ENCODE results near the gene PKN1. TPM values are rescaled to one million over a fixed set of nuclear protein-coding genes. Genes with fewer than 3 reads are reported as not detected.

Gene PKN1
- total and polyA plus RNA-seq, 7 experiments from 2014 or later, result 47.2 to 211 (median 198) TPM

- Histone ChIP-seq H3K4me3 (ENCODE audit: low read length) (peak overlapping the region; percentile 11), H3K27me3 (ENCODE audit: control insufficient read depth in 2 of 2, insufficient read depth in 2 of 2, low read length in 2 of 2) (no peaks in the 10 kb centered on the region), H3K9me3 (ENCODE audit: control insufficient read depth in 2 of 3, low read length in 3 of 3) (no peaks in the 10 kb centered on the region), H3K27ac (ENCODE audit: low read depth, low read length) (peak overlapping the region; percentile 97), H3K36me3 (ENCODE audit: control insufficient read depth in 2 of 3, insufficient read depth in 3 of 3, low read length in 3 of 3) (peaks cover 15 to 36% (median 19%) of the 10 kb centered on the region in 3 experiments), H3K4me1 (ENCODE audit: control insufficient read depth in 2 of 2, insufficient read depth in 2 of 2, low read length in 2 of 2) (peaks cover 70 to 76% of the 10 kb centered on the region in 2 donors)
- ATAC-seq (no peak), DNase-seq (no peak)
- H3K4me3 Mint-ChIP-seq, result peak overlapping the region; percentile 29 to 99 (median 94)
- H3K27me3 Mint-ChIP-seq, result peaks cover 0 to 2% (median 0%) of the 10 kb centered on the region in 5 donors
- H3K9me3 Mint-ChIP-seq, result peaks cover 0 to 19% (median 0%) of the 10 kb centered on the region in 11 donors
- H3K27ac Mint-ChIP-seq, result peak overlapping the region; percentile 92 to 100 (median 98)
- ChIA-PET CTCF (interaction anchor here (0.5 to 10.7 kb wide), 3 partner anchors 10 to 55 kb away, joined by 3 to 73 read pairs (median 4); no protein-coding TSS in a partner anchor), POLR2A (interaction anchor here (1.3 to 34.0 kb wide), 4 partner anchors 11 to 383 kb away, joined by 4 to 1101 read pairs (median 553); partner anchors contain the start of genes ASF1B, DNAJB1, GIPC1 and TECR)
- intact Hi-C loops (cut with micrococcal nuclease), result loop anchor here (2.0 to 5.0 kb wide), 4 partner anchors 142 to 1367 kb away; partner anchors contain the start of genes IER2 (in 2 of the 2), STX10 (in 2 of the 2) and RFX1 (in 1 of the 2)
- H3K36me3 Mint-ChIP-seq, result peaks cover 13 to 34% (median 27%) of the 10 kb centered on the region in 5 donors
- H3K4me1 Mint-ChIP-seq, result peaks cover 42 to 81% (median 70%) of the 10 kb centered on the region in 7 donors
Measured at GRCh38 chr19:14519245-14519859, 86.2 kb downstream of the PKN1 start.

DNA sequence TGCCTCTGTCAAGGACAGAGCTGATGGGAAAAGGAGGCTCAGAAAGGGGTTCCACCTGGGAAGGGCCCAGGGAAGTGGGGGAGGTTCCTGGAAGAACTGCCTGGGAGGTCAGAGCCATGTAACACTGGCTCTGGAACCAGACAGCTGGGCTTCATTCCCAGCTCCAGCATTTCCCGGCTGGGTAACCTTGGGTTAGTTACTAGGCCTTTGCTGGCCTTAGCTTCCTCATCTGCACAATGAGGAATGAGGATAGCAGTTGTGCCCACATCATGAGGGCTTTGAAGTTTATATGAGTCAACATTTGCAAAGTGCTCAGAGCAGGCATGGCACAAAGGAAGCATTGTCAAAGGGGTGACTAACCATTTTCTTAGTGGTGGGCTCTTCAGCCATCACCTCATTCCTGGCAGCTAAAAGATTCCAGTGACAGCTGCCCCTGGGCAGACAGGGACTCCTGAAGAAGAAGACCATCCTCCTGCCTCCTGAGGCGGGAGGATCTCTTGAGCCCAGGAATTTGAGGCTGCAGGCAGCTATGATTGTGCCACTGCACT is 86.8 kb downstream of the PKN1 start:
- Mint-ChIP-seq H3K4me1 (peaks cover 37 to 76% (median 65%) of the 10 kb centered on the region in 7 donors), H3K27me3 (peaks cover 0 to 2% (median 0%) of the 10 kb centered on the region in 5 donors), H3K9me3 (peaks cover 0 to 19% (median 0%) of the 10 kb centered on the region in 11 donors), H3K27ac (peak overlapping the region; percentile 92 to 100 (median 98)), H3K4me3 (peak overlapping the region; percentile 25 to 99 (median 90)), H3K36me3 (peaks cover 13 to 28% (median 21%) of the 10 kb centered on the region in 5 donors)
- intact Hi-C loops (cut with micrococcal nuclease), result loop anchor here (2.0 to 10.0 kb wide), 7 partner anchors 143 to 1805 kb away; partner anchors contain the start of genes IER2 (in 2 of the 2), STX10 (in 2 of the 2), KLF2 (in 1 of the 2) and RFX1 (in 1 of the 2)
- no peaks in the 10 kb centered on the region for H3K27me3 ChIP-seq (ENCODE audit: control insufficient read depth in 2 of 2, insufficient read depth in 2 of 2, low read length in 2 of 2)
- peak overlapping the region; percentile 97 for H3K27ac ChIP-seq (ENCODE audit: low read depth, low read length)
- peaks cover 14 to 30% (median 15%) of the 10 kb centered on the region in 3 experiments for H3K36me3 ChIP-seq (ENCODE audit: control insufficient read depth in 2 of 3, insufficient read depth in 3 of 3, low read length in 3 of 3)
- peaks cover 72 to 76% of the 10 kb centered on the region in 2 donors for H3K4me1 ChIP-seq (ENCODE audit: control insufficient read depth in 2 of 2, insufficient read depth in 2 of 2, low read length in 2 of 2)
- peak overlapping the region; percentile 11 for H3K4me3 ChIP-seq (ENCODE audit: low read length)
- no peaks in the 10 kb centered on the region for H3K9me3 ChIP-seq (ENCODE audit: control insufficient read depth in 2 of 3, low read length in 3 of 3)
- DNase-seq (peak in 1 of 9 donors; percentile 25), ATAC-seq (no peak)
- ChIA-PET CTCF (interaction anchor here (0.5 to 10.7 kb wide), 2 partner anchors 9 to 14 kb away, joined by 4 to 73 read pairs; no protein-coding TSS in a partner anchor), POLR2A (interaction anchor here (1.5 to 34.0 kb wide), 3 partner anchors 12 to 32 kb away, joined by 5 to 1101 read pairs (median 1101); partner anchors contain the start of genes DNAJB1, GIPC1 and TECR)

DNA sequence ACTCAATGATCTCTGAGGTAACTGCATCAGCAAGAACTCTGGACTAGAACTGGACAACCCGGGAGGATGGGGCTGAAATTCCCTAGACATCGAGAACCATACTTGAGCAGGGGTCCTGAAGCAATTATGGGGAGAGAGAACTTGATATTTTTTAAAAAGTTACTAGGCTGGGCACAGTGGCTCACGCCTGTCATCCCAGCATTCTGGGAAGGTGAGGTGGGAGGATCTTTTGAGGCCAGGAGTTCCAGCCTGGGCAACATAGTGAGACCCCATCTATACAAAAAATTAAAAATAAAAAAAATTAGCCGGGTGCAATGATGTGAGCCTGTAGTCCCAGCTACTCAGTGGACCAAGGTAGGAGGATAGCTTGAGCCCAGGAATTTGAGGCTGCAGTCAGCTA is 87.4 kb downstream of the PKN1 start:
- CTCF ChIA-PET, result interaction anchor here (10.7 kb wide), 1 partner anchor 14 kb away, joined by 73 read pairs; no protein-coding TSS in a partner anchor
- Mint-ChIP-seq H3K27ac (peak overlapping the region; percentile 92 to 100 (median 98)), H3K36me3 (peaks cover 8 to 22% (median 15%) of the 10 kb centered on the region in 5 donors), H3K9me3 (peaks cover 0 to 19% (median 0%) of the 10 kb centered on the region in 11 donors), H3K4me1 (peaks cover 31 to 76% (median 61%) of the 10 kb centered on the region in 7 donors), H3K4me3 (peak overlapping the region in 7 of 10 donors; percentile 20 to 99 (median 56)), H3K27me3 (peaks cover 0 to 2% (median 0%) of the 10 kb centered on the region in 5 donors)
- no peaks in the 10 kb centered on the region for H3K27me3 ChIP-seq (ENCODE audit: control insufficient read depth in 2 of 2, insufficient read depth in 2 of 2, low read length in 2 of 2)
- peaks cover 66 to 70% of the 10 kb centered on the region in 2 donors for H3K4me1 ChIP-seq (ENCODE audit: control insufficient read depth in 2 of 2, insufficient read depth in 2 of 2, low read length in 2 of 2)
- H3K9me3 ChIP-seq (ENCODE audit: control insufficient read depth in 2 of 3, low read length in 3 of 3), result no peaks in the 10 kb centered on the region
- POLR2A ChIA-PET, result interaction anchor here (0.6 to 34.0 kb wide), 7 partner anchors 11 to 1794 kb away, joined by 3 to 1101 read pairs (median 5); partner anchors contain the start of genes DNAJB1, GIPC1 and TECR
- peaks cover 8 to 24% (median 10%) of the 10 kb centered on the region in 3 experiments for H3K36me3 ChIP-seq (ENCODE audit: control insufficient read depth in 2 of 3, insufficient read depth in 3 of 3, low read length in 3 of 3)
- DNase-seq (no peak), ATAC-seq (no peak)
- no peak overlapping the region for H3K4me3 ChIP-seq (ENCODE audit: low read length)
- intact Hi-C loops (cut with micrococcal nuclease), result loop anchor here (10.0 kb wide), 3 partner anchors 676 to 1804 kb away; partner anchors contain the start of genes KLF2 (in 1 of the 2) and TPM4 (in 1 of the 2)
- peak overlapping the region; percentile 97 for H3K27ac ChIP-seq (ENCODE audit: low read depth, low read length)

Other genes with a start within 250 kb of the PKN1 start
- gene ADGRL1, start 227.1 kb upstream of the PKN1 start, total RNA-seq, result 10 to 100 TPM; 12.4 to 39.4 (median 37.8) TPM
- 1 to 10 TPM in 1 of 2 donors, under 1 TPM in 1; 0.72 to 3.0 TPM for gene ADGRL1, start 227.1 kb upstream of the PKN1 start, polyA plus RNA-seq
- gene ADGRE5, start 51.9 kb upstream of the PKN1 start, total RNA-seq, result 1,000 to 10,000 TPM in 1 of 5 experiments, 100 to 1,000 TPM in 4; 128 to 1,529 (median 215) TPM
- 100 to 1,000 TPM; 122 to 214 TPM for gene ADGRE5, start 51.9 kb upstream of the PKN1 start, polyA plus RNA-seq
- 100 to 1,000 TPM; 135 to 288 (median 215) TPM for gene DDX39A, start 14.0 kb upstream of the PKN1 start, total RNA-seq
- gene DDX39A, start 14.0 kb upstream of the PKN1 start, polyA plus RNA-seq, result 100 to 1,000 TPM in 1 of 2 donors, 10 to 100 TPM in 1; 98.6 to 134 TPM
- under 1 TPM in 1 of 5 experiments, not detected in 4; 0.46 TPM for gene PTGER1, start 42.0 kb downstream of the PKN1 start, total RNA-seq
- gene PTGER1, start 42.0 kb downstream of the PKN1 start, polyA plus RNA-seq, result not detected
- gene GIPC1, start 62.8 kb downstream of the PKN1 start, total RNA-seq, result 10 to 100 TPM; 21.3 to 45.4 (median 24.7) TPM
- 10 to 100 TPM; 34.0 to 46.1 TPM for gene GIPC1, start 62.8 kb downstream of the PKN1 start, polyA plus RNA-seq
- 100 to 1,000 TPM in 4 of 5 experiments, 10 to 100 TPM in 1; 87.4 to 574 (median 177) TPM for gene DNAJB1, start 85.1 kb downstream of the PKN1 start, total RNA-seq
- 100 to 1,000 TPM; 221 to 307 TPM for gene DNAJB1, start 85.1 kb downstream of the PKN1 start, polyA plus RNA-seq
- 100 to 1,000 TPM; 123 to 218 (median 150) TPM for gene TECR, start 96.3 kb downstream of the PKN1 start, total RNA-seq
- gene TECR, start 96.3 kb downstream of the PKN1 start, polyA plus RNA-seq, result 100 to 1,000 TPM; 290 to 325 TPM
- 100 to 1,000 TPM in 1 of 5 experiments, 10 to 100 TPM in 4; 50.6 to 129 (median 63.4) TPM for gene NDUFB7, start 138.8 kb downstream of the PKN1 start, total RNA-seq
- 100 to 1,000 TPM; 194 to 210 TPM for gene NDUFB7, start 138.8 kb downstream of the PKN1 start, polyA plus RNA-seq
- under 1 TPM in 1 of 5 experiments, not detected in 4; 0.83 TPM for gene CLEC17A, start 149.8 kb downstream of the PKN1 start, total RNA-seq
- gene CLEC17A, start 149.8 kb downstream of the PKN1 start, polyA plus RNA-seq, result under 1 TPM; 0.13 TPM
- gene ADGRE3, start 241.5 kb downstream of the PKN1 start, total RNA-seq, result 1 to 10 TPM in 2 of 5 experiments, not detected in 3; 1.0 to 4.9 TPM
- gene ADGRE3, start 241.5 kb downstream of the PKN1 start, polyA plus RNA-seq, result not detected